Esophagus (tissue), 2 donors: Measurements from ENCODE around the gene OXT. TPM values are rescaled to one million over a fixed set of nuclear protein-coding genes. Genes with fewer than 3 reads are reported as not detected.

Experiments
- H3K27ac ChIP-seq, 2 donors: one replicate each; pipeline ENCODE4 v1.5.1; 2013; ENCODE audit warnings: low read depth in 2 of 2, mild to moderate bottlenecking in 2 of 2, inconsistent platforms in 1 of 2, low read length in 1 of 2, moderate library complexity in 1 of 2
- H3K27me3 ChIP-seq, 2 donors: one replicate each; pipeline ENCODE4 v1.6.1; 2013; ENCODE audit warnings: low read length in 2 of 2, control low read depth in 1 of 2, mild to moderate bottlenecking in 1 of 2; ENCODE audit not compliant: insufficient read depth in 2 of 2, control insufficient read depth in 1 of 2
- H3K36me3 ChIP-seq, 2 donors: one replicate each; pipeline ENCODE4 v1.6.1; 2013; ENCODE audit warnings: low read length in 1 of 2; ENCODE audit not compliant: control insufficient read depth in 2 of 2, insufficient read depth in 2 of 2
- H3K4me1 ChIP-seq, 2 donors: one replicate each; pipeline ENCODE4 v1.6.1; 2013; ENCODE audit warnings: low read length in 1 of 2; ENCODE audit not compliant: control insufficient read depth in 2 of 2, insufficient read depth in 2 of 2
- H3K4me3 ChIP-seq, 2 donors: one replicate each; pipeline ENCODE4 v1.5.1; 2013; ENCODE audit warnings: low read length in 2 of 2, mild to moderate bottlenecking in 2 of 2, low read depth in 1 of 2, moderate library complexity in 1 of 2
- H3K9me3 ChIP-seq, 2 donors: one replicate each; pipeline ENCODE4 v1.6.1; 2013; ENCODE audit warnings: mild to moderate bottlenecking in 2 of 2, low read depth in 1 of 2, low read length in 1 of 2, moderate library complexity in 1 of 2; ENCODE audit not compliant: control insufficient read depth in 2 of 2, insufficient read depth in 1 of 2
- WGBS, 2 donors: extraction: QIAGEN DNeasy Blood & Tissue Kit; methylation state at CpG; one replicate each; pipeline ENCODE4 v1.1.7; 2013; 5-methylcytosine and 5-hydroxymethylcytosine counted together
- polyA plus RNA-seq, 2 donors: library from polyadenylated mRNA; stranded (reverse); fragments of 200-250 nt; gene quantifications; one replicate each; pipeline ENCODE4 v1.2.3, GENCODE V29; 2013
- donor health status: healthy with polysubstance abuse.
- donor health status: Bipolar disorder and iron deficiency.

OXT gene
- polyA plus RNA-seq, 2 donors, result 0.13 TPM; not detected in 1

- peaks cover 2 to 10% of the 10 kb centered on the region in 2 donors for H3K4me1 ChIP-seq
- H3K4me3 ChIP-seq, result no peak within 1 kb of the TSS
- no peak within 1 kb of the TSS for H3K27ac ChIP-seq
- H3K27me3 ChIP-seq, result peaks cover 0 to 12% of the 10 kb centered on the region in 2 donors
- H3K9me3 ChIP-seq, result peaks cover 0 to 3% of the 10 kb centered on the region in 2 donors
- H3K36me3 ChIP-seq, result no peaks in the 10 kb centered on the region
- 85% methylated on average over 28 of the region's 28 CpGs for WGBS, 2 donors
Observed at GRCh38 chr20:3084283-3084985, 13.0 kb downstream of the OXT start, which contains the start of gene AVP. TSS of gene AVP (minus strand) at chr20:3084724. CDS start at chr20:3084674, 50 bp downstream.

- 88 to 89% methylated on average over 7 of the region's 7 CpGs for WGBS, 2 donors
- Histone ChIP-seq H3K36me3 (no peaks in the 10 kb centered on the region), H3K27me3 (peaks cover 0 to 12% of the 10 kb centered on the region in 2 donors), H3K9me3 (peaks cover 0 to 3% of the 10 kb centered on the region in 2 donors), H3K4me1 (peaks cover 2 to 10% of the 10 kb centered on the region in 2 donors), H3K27ac (no peak overlapping the region), H3K4me3 (no peak overlapping the region)
Observed at GRCh38 chr20:3084986-3085360, 13.6 kb downstream of the OXT start.

GRCh38 chr20:3085571-3086072 is 14.2 kb downstream of the OXT start:
- 95% methylated on average over 8 of the region's 8 CpGs for WGBS, 2 donors
- peaks cover 0 to 3% of the 10 kb centered on the region in 2 donors for H3K9me3 ChIP-seq
- no peak overlapping the region for H3K4me3 ChIP-seq
- H3K36me3 ChIP-seq, result no peaks in the 10 kb centered on the region
- peaks cover 2 to 10% of the 10 kb centered on the region in 2 donors for H3K4me1 ChIP-seq
- H3K27ac ChIP-seq, result no peak overlapping the region
- H3K27me3 ChIP-seq, result peaks cover 0 to 12% of the 10 kb centered on the region in 2 donors

- Histone ChIP-seq H3K4me1 (peaks cover 3 to 6% of the 10 kb centered on the region in 2 donors), H3K4me3 (no peak overlapping the region), H3K36me3 (no peaks in the 10 kb centered on the region), H3K9me3 (peaks cover 0 to 3% of the 10 kb centered on the region in 2 donors), H3K27ac (no peak overlapping the region), H3K27me3 (peaks cover 0 to 13% of the 10 kb centered on the region in 2 donors)
- WGBS, 2 donors, result 85 to 87% methylated on average over 7 of the region's 7 CpGs
Observed at GRCh38 chr20:3088031-3088430, 16.6 kb downstream of the OXT start.

- Histone ChIP-seq H3K9me3 (no peaks in the 10 kb centered on the region), H3K36me3 (no peaks in the 10 kb centered on the region), H3K4me1 (peaks cover 0 to 7% of the 10 kb centered on the region in 2 donors), H3K27ac (no peak overlapping the region), H3K4me3 (no peak overlapping the region), H3K27me3 (peaks cover 0 to 6% of the 10 kb centered on the region in 2 donors)
- WGBS, 2 donors, result 0 to 11% methylated on average over 1 of the region's 1 CpG
Observed at GRCh38 chr20:3090565-3090964, 19.1 kb downstream of the OXT start.

- Histone ChIP-seq H3K9me3 (no peaks in the 10 kb centered on the region), H3K4me1 (peaks cover 0 to 7% of the 10 kb centered on the region in 2 donors), H3K36me3 (no peaks in the 10 kb centered on the region), H3K27ac (no peak overlapping the region), H3K27me3 (peaks cover 0 to 6% of the 10 kb centered on the region in 2 donors), H3K4me3 (peak overlapping the region; percentile 29 to 32)
- WGBS, 2 donors, result 12 to 13% methylated on average over 54 to 81 of the region's 81 CpGs
Observed at GRCh38 chr20:3092611-3093379, 21.4 kb downstream of the OXT start.

- H3K27me3 ChIP-seq, result peaks cover 0 to 6% of the 10 kb centered on the region in 2 donors
- H3K4me1 ChIP-seq, result peaks cover 0 to 7% of the 10 kb centered on the region in 2 donors
- H3K27ac ChIP-seq, result no peak overlapping the region
- no peak overlapping the region for H3K4me3 ChIP-seq
- no peaks in the 10 kb centered on the region for H3K9me3 ChIP-seq
- whole genome bisulfite sequencing, 2 donors, result 65 to 68% methylated on average over 10 of the region's 10 CpGs
- no peaks in the 10 kb centered on the region for H3K36me3 ChIP-seq
Observed at GRCh38 chr20:3093861-3094361, 22.5 kb downstream of the OXT start.

GRCh38 chr20:3094848-3095629 is 23.6 kb downstream of the OXT start:
- Histone ChIP-seq H3K27ac (no peak overlapping the region), H3K36me3 (no peaks in the 10 kb centered on the region), H3K4me1 (peaks cover 0 to 7% of the 10 kb centered on the region in 2 donors), H3K27me3 (peaks cover 0 to 6% of the 10 kb centered on the region in 2 donors), H3K9me3 (no peaks in the 10 kb centered on the region), H3K4me3 (no peak overlapping the region)
- WGBS, 2 donors, result 82 to 86% methylated on average over 12 to 13 of the region's 13 CpGs

- H3K4me1 ChIP-seq, result no peaks in the 10 kb centered on the region
- no peaks in the 10 kb centered on the region for H3K9me3 ChIP-seq
- H3K4me3 ChIP-seq, result no peak overlapping the region
- H3K27me3 ChIP-seq, result no peaks in the 10 kb centered on the region
- no peaks in the 10 kb centered on the region for H3K36me3 ChIP-seq
- WGBS, 2 donors, result 91 to 94% methylated on average over 7 of the region's 7 CpGs
- H3K27ac ChIP-seq, result no peak overlapping the region
Observed at GRCh38 chr20:3100480-3100879, 29.1 kb downstream of the OXT start.
